ENCODE data around the gene ORAI2.

The ORAI2 gene

GRCh38 chr7:102413091-102413490 lies 20.3 kb upstream of the ORAI2 start:
- no peak overlapping the region for H3K4me3 ChIP-seq (replicated peaks; ENCODE audit: low read depth, low read length)
- no peak for TF ChIP-seq CTCF (IDR thresholded peaks at IDR 0.05; ENCODE audit: low read depth, low read length, missing control alignments)
- DNase-seq (ENCODE audit: extremely low read depth, low read depth): no peak

- no peak for DNase-seq (ENCODE audit: extremely low read depth, low read depth)
- TF ChIP-seq CTCF (IDR thresholded peaks at IDR 0.05; ENCODE audit: low read depth, low read length, missing control alignments): no peak
Measured at GRCh38 chr7:102413611-102414010, 19.8 kb upstream of the ORAI2 start.

GRCh38 chr7:102415685-102416225 lies 17.6 kb upstream of the ORAI2 start:
- DNase-seq (ENCODE audit: extremely low read depth, low read depth): no peak
- no peak for TF ChIP-seq CTCF (IDR thresholded peaks at IDR 0.05; ENCODE audit: low read depth, low read length, missing control alignments)
- H3K4me3 ChIP-seq (replicated peaks; ENCODE audit: low read depth, low read length): no peak overlapping the region

More at GRCh38 chr7:102413611-102414010, 19.8 kb upstream of the ORAI2 start:
- H3K4me3 ChIP-seq (replicated peaks; ENCODE audit: low read depth, low read length): no peak overlapping the region

GRCh38 chr7:102416406-102416805 lies 17.0 kb upstream of the ORAI2 start:
- TF ChIP-seq CTCF (IDR thresholded peaks at IDR 0.05; ENCODE audit: low read depth, low read length, missing control alignments): no peak
- no peak for DNase-seq (ENCODE audit: extremely low read depth, low read depth)
- H3K4me3 ChIP-seq (replicated peaks; ENCODE audit: low read depth, low read length): no peak overlapping the region

- H3K4me3 ChIP-seq (replicated peaks; ENCODE audit: low read depth, low read length): no peak overlapping the region
- no peak for DNase-seq (ENCODE audit: extremely low read depth, low read depth)
- TF ChIP-seq CTCF (IDR thresholded peaks at IDR 0.05; ENCODE audit: low read depth, low read length, missing control alignments): no peak
Measured at GRCh38 chr7:102417105-102417504, 16.3 kb upstream of the ORAI2 start.

GRCh38 chr7:102418592-102418991 lies 14.8 kb upstream of the ORAI2 start:
- no peak for DNase-seq (ENCODE audit: extremely low read depth, low read depth)
- TF ChIP-seq CTCF (IDR thresholded peaks at IDR 0.05; ENCODE audit: low read depth, low read length, missing control alignments): no peak
- no peak overlapping the region for H3K4me3 ChIP-seq (replicated peaks; ENCODE audit: low read depth, low read length)

- DNase-seq (ENCODE audit: extremely low read depth, low read depth): no peak
- no peak for TF ChIP-seq CTCF (IDR thresholded peaks at IDR 0.05; ENCODE audit: low read depth, low read length, missing control alignments)
- no peak overlapping the region for H3K4me3 ChIP-seq (replicated peaks; ENCODE audit: low read depth, low read length)
Measured at GRCh38 chr7:102421706-102422240, 11.6 kb upstream of the ORAI2 start.
